IMR-90 (cell line): ENCODE measurements around the gene MAN2A1. TPM values are rescaled to one million over a fixed set of nuclear protein-coding genes. Genes with fewer than 3 reads are reported as not detected.

Experiments
- ATAC-seq: fragments of 200-7000 bp; cut with Tn5 transposase; 2 replicates; pipeline ENCODE4 v1.9.1; 2020; ENCODE audit warnings: low read depth, mild to moderate bottlenecking, moderate library complexity
- BruUV-seq: library from RNA; stranded (reverse); fragments of 400-500 nt; replicated peaks from 2 replicates; lab custom pipeline; 2021; lab: Mats Ljungman, UMichigan
- CTCF ChIA-PET: fragments of 300-600 bp; formaldehyde crosslinking; extraction: SDS; loops from one replicate; lab custom pipeline; 2021; ENCODE audit warnings: antibody characterized with exemption; lab: Yijun Ruan, JAX
- POLR2A ChIA-PET: fragments of 300-600 bp; sonication (Branson Sonifier 250); formaldehyde crosslinking; loops from one replicate; lab custom pipeline; 2022; ENCODE audit warnings: antibody characterized with exemption; ENCODE audit not compliant: unreplicated experiment; lab: Charles Lee
- DNase-seq: peaks from one replicate; pipeline ENCODE4 v3.0.0; 2013
- H2AFZ ChIP-seq: replicated peaks from 2 replicates; pipeline ENCODE3; 2013; ENCODE audit warnings: low read length, mild to moderate bottlenecking; ENCODE audit not compliant: poor library complexity
- H2AK5ac ChIP-seq: 2 replicates; pipeline ENCODE4 v1.6.1; 2013; ENCODE audit warnings: low read depth, low read length, inconsistent platforms
- H2AK9ac ChIP-seq: replicated peaks from 2 replicates; pipeline ENCODE3; 2013; ENCODE audit warnings: mild to moderate bottlenecking, low read depth, low read length, moderate library complexity; ENCODE audit not compliant: poor library complexity
- H2BK120ac ChIP-seq: 2 replicates; pipeline ENCODE4 v1.6.1; 2013; ENCODE audit warnings: low read depth, low read length, inconsistent platforms
- H2BK15ac ChIP-seq: 3 replicates; pipeline ENCODE4 v1.6.1; 2013; ENCODE audit warnings: low read depth, low read length, inconsistent platforms
- H2BK20ac ChIP-seq: 2 replicates; pipeline ENCODE4 v1.6.1; 2013; ENCODE audit warnings: low read depth, mild to moderate bottlenecking, inconsistent platforms, low read length, moderate library complexity
- H2BK5ac ChIP-seq: 2 replicates; pipeline ENCODE4 v1.6.1; 2013; ENCODE audit warnings: mild to moderate bottlenecking, low read depth, low read length, inconsistent platforms; ENCODE audit not compliant: poor library complexity, severe bottlenecking
- H3K14ac ChIP-seq: replicated peaks from 2 replicates; pipeline ENCODE4 v1.6.1; 2013; ENCODE audit warnings: low read depth, low read length, inconsistent platforms
- H3K18ac ChIP-seq: 2 replicates; pipeline ENCODE4 v1.6.1; 2013; ENCODE audit warnings: low read depth, low read length, control low read depth
- H3K23ac ChIP-seq: 2 replicates; pipeline ENCODE4 v1.6.1; 2013; ENCODE audit warnings: low read depth, low read length, inconsistent platforms
- H3K27ac ChIP-seq: 2 replicates; pipeline ENCODE4 v1.5.1; 2013; ENCODE audit warnings: mild to moderate bottlenecking, control low read depth, low read length; ENCODE audit not compliant: insufficient read depth
- H3K27me3 ChIP-seq: 2 replicates; pipeline ENCODE4 v1.6.1; 2013; ENCODE audit warnings: low read length; ENCODE audit not compliant: control insufficient read depth, insufficient read depth
- H3K36me3 ChIP-seq: 2 replicates; pipeline ENCODE4 v1.6.1; 2013; ENCODE audit warnings: low read length, mixed read lengths; ENCODE audit not compliant: control insufficient read depth, insufficient read depth
- H3K4ac ChIP-seq: 2 replicates; pipeline ENCODE4 v1.6.1; 2013; ENCODE audit warnings: low read depth, low read length, inconsistent platforms
- H3K4me1 ChIP-seq: 2 replicates; pipeline ENCODE4 v1.6.1; 2013; ENCODE audit warnings: low read length, mixed read lengths; ENCODE audit not compliant: control insufficient read depth, insufficient read depth
- H3K4me2 ChIP-seq: 2 replicates; pipeline ENCODE4 v1.6.1; 2013; ENCODE audit warnings: low read depth, mild to moderate bottlenecking, control low read depth, low read length, moderate library complexity
- H3K4me3 ChIP-seq: 2 replicates; pipeline ENCODE4 v1.5.1; 2013; ENCODE audit warnings: low read depth, mild to moderate bottlenecking, control low read depth, low read length, moderate library complexity; ENCODE audit not compliant: insufficient read depth
- H3K56ac ChIP-seq: 2 replicates; pipeline ENCODE4 v1.6.1; 2013; ENCODE audit warnings: low read length, inconsistent platforms; ENCODE audit not compliant: insufficient read depth; ENCODE audit errors: extremely low read depth
- H3K79me1 ChIP-seq, 2 experiments: 2 replicates each; pipeline ENCODE4 v1.6.1; 2013; ENCODE audit warnings: low read length in 2 of 2, inconsistent platforms in 1 of 2, low read depth in 1 of 2
- H3K9ac ChIP-seq: 2 replicates; pipeline ENCODE4 v1.6.1; 2013; ENCODE audit warnings: low read depth, low read length, control low read depth
- H3K9me1 ChIP-seq: 2 replicates; pipeline ENCODE4 v1.6.1; 2013; ENCODE audit warnings: low read length, inconsistent platforms; ENCODE audit not compliant: insufficient read depth
- H3K9me3 ChIP-seq: 2 replicates; pipeline ENCODE4 v1.6.1; 2013; ENCODE audit warnings: low read length; ENCODE audit not compliant: control insufficient read depth, insufficient read depth
- H4K20me1 ChIP-seq: 2 replicates; pipeline ENCODE4 v1.6.1; 2013; ENCODE audit warnings: low read length, inconsistent platforms; ENCODE audit not compliant: insufficient read depth
- H4K5ac ChIP-seq: 2 replicates; pipeline ENCODE4 v1.6.1; 2013; ENCODE audit warnings: mild to moderate bottlenecking, low read depth, low read length, control low read depth
- H4K8ac ChIP-seq, 2 experiments: 2 replicates each; pipeline ENCODE4 v1.6.1; 2013; ENCODE audit warnings: low read depth in 2 of 2, low read length in 2 of 2, control low read depth in 1 of 2, inconsistent platforms in 1 of 2
- H4K91ac ChIP-seq: 2 replicates; pipeline ENCODE4 v1.6.1; 2013; ENCODE audit warnings: low read depth, low read length, inconsistent platforms; ENCODE audit not compliant: insufficient read depth
- CEBPB ChIP-seq: IDR thresholded peaks from 2 replicates; pipeline ENCODE4 v1.6.1; 2012; ENCODE audit warnings: low read depth, low read length, improper control_type of control experiment
- CHD1 ChIP-seq: IDR thresholded peaks from 2 replicates; pipeline ENCODE4 v1.6.1; 2012; ENCODE audit warnings: low read depth, low read length, improper control_type of control experiment
- CTCF ChIP-seq: conservative IDR thresholded peaks from 2 replicates; pipeline ENCODE4 v1.5.1; 2012; ENCODE audit warnings: mild to moderate bottlenecking, low read depth, low read length, improper control_type of control experiment
- ELK1 ChIP-seq: fragments of 150-350 bp; IDR thresholded peaks from 2 replicates; pipeline ENCODE4 v1.6.1; 2016; ENCODE audit warnings: low read depth, mild to moderate bottlenecking, low read length, moderate library complexity, borderline replicate concordance
- FOS ChIP-seq: fragments of 150-350 bp; IDR thresholded peaks from 2 replicates; pipeline ENCODE4 v1.6.1; 2016; ENCODE audit warnings: low read depth, low read length
- MAFK ChIP-seq: IDR thresholded peaks from 2 replicates; pipeline ENCODE4 v1.6.1; 2012; ENCODE audit warnings: low read depth, low read length, improper control_type of control experiment
- NFE2L2 ChIP-seq: fragments of 150-350 bp; IDR thresholded peaks from 2 replicates; pipeline ENCODE4 v1.6.1; 2016; ENCODE audit warnings: low read depth, mild to moderate bottlenecking, low read length
- POLR2A ChIP-seq: IDR thresholded peaks from 2 replicates; pipeline ENCODE4 v1.6.1; 2012; ENCODE audit warnings: mild to moderate bottlenecking, low read depth, low read length
- RCOR1 ChIP-seq: IDR thresholded peaks from 2 replicates; pipeline ENCODE4 v1.6.1; 2012; ENCODE audit warnings: mild to moderate bottlenecking, low read length, improper control_type of control experiment; ENCODE audit not compliant: insufficient replicate concordance
- WGBS, 2 experiments: methylation state at CpG; one replicate each; pipeline versions ENCODE4 v1.1.5 to v1.1.7; 2013; ENCODE audit warnings: missing lambda C conversion rate in 2 of 2; ENCODE audit not compliant: insufficient read length in 1 of 2; ENCODE audit errors: extremely low coverage in 2 of 2; 5-methylcytosine and 5-hydroxymethylcytosine counted together
- dilution Hi-C: fragments of 300-500 bp; cut with HindIII; formaldehyde crosslinking; loops from one replicate; pipeline ENCODE4 v1.14.3; 2018; ENCODE audit warnings: low sequenced_read_pairs; ENCODE audit not compliant: unreplicated experiment
- in situ Hi-C: fragments of 300-500 bp; cut with MboI; formaldehyde crosslinking; loops from 3 replicates; pipeline ENCODE4 v1.14.3; 2019; ENCODE audit warnings: low sequenced_read_pairs, inconsistent platforms, mixed read lengths
- intact Hi-C: fragments of 100-400 bp; cut with micrococcal nuclease; formaldehyde crosslinking; loops from 2 replicates; pipeline ENCODE4 v1.10.0; 2022
- polyA plus RNA-seq, 3 experiments: library from polyadenylated mRNA; depleted of rRNA; stranded (reverse); fragments of >200 nt; gene quantifications; 2 replicates each; pipeline ENCODE4 v1.2.3, GENCODE V29; 2012; ENCODE audit warnings: low replicate concordance in 1 of 3
- total RNA-seq: library from RNA; depleted of rRNA; stranded (reverse); fragments of >200 nt; gene quantifications from 2 replicates; pipeline ENCODE4 v1.2.3, GENCODE V29; 2012

Gene MAN2A1
- total and polyA plus RNA-seq, 2 of the 4 experiments (the other 2 are of a cell fraction) = 16.4 to 29.6 TPM

GRCh38 chr5:109695005-109695926 is 5.5 kb downstream of the MAN2A1 start:
- Histone ChIP-seq H3K14ac (no peak overlapping the region), H3K4me3 (no peak overlapping the region), H4K91ac (no peak overlapping the region), H2BK15ac (no peak overlapping the region), H3K9ac (no peak overlapping the region), H3K9me1 (peaks cover 8% of the 10 kb centered on the region), H3K79me1 (peaks cover 12 to 51% of the 10 kb centered on the region in 2 experiments; a peak in 3 of 4 replicates), H2BK20ac (no peak overlapping the region), H3K27ac (peak overlapping the region; percentile 20; the same call in 1 of the 2 replicates), H3K36me3 (no peaks in the 10 kb centered on the region; the same call in 1 of the 2 replicates), H2AK5ac (0 out of 2 replicates have a peak overlapping the region, but pooled peaks have one; percentile 15), H3K27me3 (no peaks in the 10 kb centered on the region), H2BK120ac (no peak overlapping the region; the same call in 1 of the 2 replicates), H4K8ac (peak overlapping the region in 1 of 2 experiments; percentile 44; a peak in 2 of 4 replicates), H4K20me1 (peaks cover 28% of the 10 kb centered on the region), H3K4me2 (peak overlapping the region; percentile 8; the same call in 1 of the 2 replicates), H3K4ac (no peak overlapping the region), H4K5ac (no peak overlapping the region; the same call in 1 of the 2 replicates), H3K4me1 (peaks cover 16% of the 10 kb centered on the region), H3K9me3 (no peaks in the 10 kb centered on the region), H3K56ac (no peak overlapping the region), H2BK5ac (peak overlapping the region; percentile 10), H2AFZ (no peak overlapping the region), H3K18ac (peak overlapping the region; percentile 37; the same call in 1 of the 2 replicates), H3K23ac (no peak overlapping the region), H2AK9ac (no peak overlapping the region)
- dilution Hi-C loops (no loop called here), in situ Hi-C loops (loop anchor here (25.0 kb wide), 1 partner anchor 917 kb away; no protein-coding TSS in a partner anchor), intact Hi-C loops (no loop called here)
- CTCF ChIA-PET = interaction anchor here (0.6 kb wide), 1 partner anchor 1057 kb away, joined by 3 read pairs; no protein-coding TSS in a partner anchor
- BruUV-seq = no TSS peak
- TF ChIP-seq NFE2L2 = no peak
- no peak for TF ChIP-seq RCOR1
- TF ChIP-seq POLR2A = no peak
- no peak for TF ChIP-seq CHD1
- TF ChIP-seq MAFK = no peak
- no peak for TF ChIP-seq ELK1
- TF ChIP-seq CTCF = no peak
- no peak for TF ChIP-seq FOS
- TF ChIP-seq CEBPB = no peak
- WGBS, 2 experiments = no CpG with 5 or more reads among the region's 1 CpG
- DNase-seq = no peak
- ATAC-seq = no peak
- POLR2A ChIA-PET = interaction anchor here (0.6 kb wide), 1 partner anchor 294 kb away, joined by 3 read pairs; no protein-coding TSS in a partner anchor
